ENCODE data around the gene TBX4. TPM values are rescaled to one million over a fixed set of nuclear protein-coding genes. Genes with fewer than 3 reads are reported as not detected.

TBX4 gene
- total RNA-seq, 1 experiment from 2014 or later = not detected

- intact Hi-C loops (cut with micrococcal nuclease) = no loop called here
- Mint-ChIP-seq H3K27me3 (ENCODE audit: insufficient read depth, unreplicated experiment) (no peaks in the 10 kb centered on the region), H3K4me3 (ENCODE audit: unreplicated experiment) (no peak overlapping the region), H3K27ac (ENCODE audit: low read depth, unreplicated experiment) (no peak overlapping the region), H3K4me1 (ENCODE audit: insufficient read depth, unreplicated experiment) (no peaks in the 10 kb centered on the region), H3K36me3 (ENCODE audit: insufficient read depth, unreplicated experiment) (peaks cover 6% of the 10 kb centered on the region), H3K9me3 (ENCODE audit: unreplicated experiment) (peaks cover 4% of the 10 kb centered on the region)
- TF ChIP-seq CTCF (IDR thresholded peaks at IDR 0.05; ENCODE audit: unreplicated experiment) = no peak
- no peak for DNase-seq (ENCODE audit: unreplicated experiment)
- CTCF ChIA-PET = interaction anchor here (0.9 kb wide), 1 partner anchor 30 kb away, joined by 3 read pairs; no protein-coding TSS in a partner anchor
- POLR2A ChIA-PET = interaction anchor here (0.5 to 0.6 kb wide), 2 partner anchors 53 to 495 kb away, joined by 3 read pairs; no protein-coding TSS in a partner anchor
- BruUV-seq (replicated peaks) = no TSS peak
Measured at GRCh38 chr17:61442136-61442775, 10.0 kb upstream of the TBX4 start.

- TF ChIP-seq CTCF (IDR thresholded peaks at IDR 0.05; ENCODE audit: unreplicated experiment) = no peak
- ChIA-PET POLR2A (interaction anchor here (0.5 kb wide), 1 partner anchor 494 kb away, joined by 3 read pairs; no protein-coding TSS in a partner anchor), CTCF (interaction anchor here (0.6 to 0.9 kb wide), 3 partner anchors 31 to 974 kb away, joined by 3 to 4 read pairs (median 3); no protein-coding TSS in a partner anchor)
- no TSS peak for BruUV-seq (replicated peaks)
- peaks cover 6% of the 10 kb centered on the region for H3K36me3 Mint-ChIP-seq (ENCODE audit: insufficient read depth, unreplicated experiment)
- intact Hi-C loops (cut with micrococcal nuclease) = no loop called here
- no peaks in the 10 kb centered on the region for H3K27me3 Mint-ChIP-seq (ENCODE audit: insufficient read depth, unreplicated experiment)
- no peak overlapping the region for H3K4me3 Mint-ChIP-seq (ENCODE audit: unreplicated experiment)
- DNase-seq (ENCODE audit: unreplicated experiment) = no peak
- H3K9me3 Mint-ChIP-seq (ENCODE audit: unreplicated experiment) = no peaks in the 10 kb centered on the region
- H3K4me1 Mint-ChIP-seq (ENCODE audit: insufficient read depth, unreplicated experiment) = no peaks in the 10 kb centered on the region
- H3K27ac Mint-ChIP-seq (ENCODE audit: low read depth, unreplicated experiment) = no peak overlapping the region
Measured at GRCh38 chr17:61442878-61443474, 9.2 kb upstream of the TBX4 start.

- no peak overlapping the region for H3K4me3 Mint-ChIP-seq (ENCODE audit: unreplicated experiment)
- H3K27ac Mint-ChIP-seq (ENCODE audit: low read depth, unreplicated experiment) = no peak overlapping the region
- BruUV-seq (replicated peaks) = no TSS peak
- ChIA-PET CTCF (interaction anchor here (0.6 to 0.7 kb wide), 2 partner anchors 416 to 974 kb away, joined by 3 to 4 read pairs; no protein-coding TSS in a partner anchor), POLR2A (no interaction called here)
- H3K9me3 Mint-ChIP-seq (ENCODE audit: unreplicated experiment) = no peaks in the 10 kb centered on the region
- peaks cover 6% of the 10 kb centered on the region for H3K36me3 Mint-ChIP-seq (ENCODE audit: insufficient read depth, unreplicated experiment)
- no peaks in the 10 kb centered on the region for H3K4me1 Mint-ChIP-seq (ENCODE audit: insufficient read depth, unreplicated experiment)
- intact Hi-C loops (cut with micrococcal nuclease) = no loop called here
- no peak for TF ChIP-seq CTCF (IDR thresholded peaks at IDR 0.05; ENCODE audit: unreplicated experiment)
- DNase-seq (ENCODE audit: unreplicated experiment) = no peak
- no peaks in the 10 kb centered on the region for H3K27me3 Mint-ChIP-seq (ENCODE audit: insufficient read depth, unreplicated experiment)
Measured at GRCh38 chr17:61443475-61443882, 8.7 kb upstream of the TBX4 start.

- no peak for TF ChIP-seq CTCF (IDR thresholded peaks at IDR 0.05; ENCODE audit: unreplicated experiment)
- POLR2A ChIA-PET = no interaction called here
- H3K27ac Mint-ChIP-seq (ENCODE audit: low read depth, unreplicated experiment) = no peak overlapping the region
- intact Hi-C loops (cut with micrococcal nuclease) = no loop called here
- H3K36me3 Mint-ChIP-seq (ENCODE audit: insufficient read depth, unreplicated experiment) = peaks cover 2% of the 10 kb centered on the region
- DNase-seq (ENCODE audit: unreplicated experiment) = no peak
- H3K27me3 Mint-ChIP-seq (ENCODE audit: insufficient read depth, unreplicated experiment) = no peaks in the 10 kb centered on the region
- H3K4me1 Mint-ChIP-seq (ENCODE audit: insufficient read depth, unreplicated experiment) = no peaks in the 10 kb centered on the region
- H3K9me3 Mint-ChIP-seq (ENCODE audit: unreplicated experiment) = no peaks in the 10 kb centered on the region
- no peak overlapping the region for H3K4me3 Mint-ChIP-seq (ENCODE audit: unreplicated experiment)
- no TSS peak for BruUV-seq (replicated peaks)
- CTCF ChIA-PET = interaction anchor here (0.5 to 0.8 kb wide), 4 partner anchors 13 to 417 kb away, joined by 3 to 4 read pairs (median 4); no protein-coding TSS in a partner anchor
Measured at GRCh38 chr17:61444075-61444474, 8.1 kb upstream of the TBX4 start.

Data from MCF 10A (cell line).